GM12872 (cell line): ENCODE results near the gene IGSF3.

ENCODE experiments used
- TF ChIP-seq, protein P1 (sequence below): IDR thresholded peaks from 3 replicates; pipeline ENCODE4 v1.5.1; 2011; ENCODE audit warnings: low read depth, mild to moderate bottlenecking, low read length, moderate library complexity; ENCODE audit not compliant: insufficient read depth

IGSF3 gene

DNA sequence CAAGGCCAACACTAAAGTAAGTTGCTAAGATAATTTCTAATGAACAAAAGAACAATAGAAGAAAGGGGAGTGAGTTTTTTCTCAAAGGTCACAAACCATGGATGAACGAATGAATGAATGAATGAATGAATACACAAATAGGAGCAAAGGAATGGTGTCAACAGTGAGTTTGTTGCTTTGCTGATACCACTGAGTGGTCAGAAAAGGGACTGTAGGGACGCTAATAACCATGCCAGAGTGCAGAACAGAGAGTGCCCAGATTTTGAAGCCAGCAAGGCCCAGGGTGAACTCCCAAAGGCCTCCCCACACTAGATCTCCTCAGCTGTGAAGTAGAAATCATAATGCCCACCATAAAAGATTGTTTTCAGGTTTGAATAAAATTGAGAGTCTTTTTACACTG is 112.6 kb downstream of the IGSF3 start:
- TF ChIP-seq, protein P1, sequence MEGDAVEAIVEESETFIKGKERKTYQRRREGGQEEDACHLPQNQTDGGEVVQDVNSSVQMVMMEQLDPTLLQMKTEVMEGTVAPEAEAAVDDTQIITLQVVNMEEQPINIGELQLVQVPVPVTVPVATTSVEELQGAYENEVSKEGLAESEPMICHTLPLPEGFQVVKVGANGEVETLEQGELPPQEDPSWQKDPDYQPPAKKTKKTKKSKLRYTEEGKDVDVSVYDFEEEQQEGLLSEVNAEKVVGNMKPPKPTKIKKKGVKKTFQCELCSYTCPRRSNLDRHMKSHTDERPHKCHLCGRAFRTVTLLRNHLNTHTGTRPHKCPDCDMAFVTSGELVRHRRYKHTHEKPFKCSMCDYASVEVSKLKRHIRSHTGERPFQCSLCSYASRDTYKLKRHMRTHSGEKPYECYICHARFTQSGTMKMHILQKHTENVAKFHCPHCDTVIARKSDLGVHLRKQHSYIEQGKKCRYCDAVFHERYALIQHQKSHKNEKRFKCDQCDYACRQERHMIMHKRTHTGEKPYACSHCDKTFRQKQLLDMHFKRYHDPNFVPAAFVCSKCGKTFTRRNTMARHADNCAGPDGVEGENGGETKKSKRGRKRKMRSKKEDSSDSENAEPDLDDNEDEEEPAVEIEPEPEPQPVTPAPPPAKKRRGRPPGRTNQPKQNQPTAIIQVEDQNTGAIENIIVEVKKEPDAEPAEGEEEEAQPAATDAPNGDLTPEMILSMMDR: 0 out of 3 replicates have a peak, but pooled peaks have one; percentile 10

DNA sequence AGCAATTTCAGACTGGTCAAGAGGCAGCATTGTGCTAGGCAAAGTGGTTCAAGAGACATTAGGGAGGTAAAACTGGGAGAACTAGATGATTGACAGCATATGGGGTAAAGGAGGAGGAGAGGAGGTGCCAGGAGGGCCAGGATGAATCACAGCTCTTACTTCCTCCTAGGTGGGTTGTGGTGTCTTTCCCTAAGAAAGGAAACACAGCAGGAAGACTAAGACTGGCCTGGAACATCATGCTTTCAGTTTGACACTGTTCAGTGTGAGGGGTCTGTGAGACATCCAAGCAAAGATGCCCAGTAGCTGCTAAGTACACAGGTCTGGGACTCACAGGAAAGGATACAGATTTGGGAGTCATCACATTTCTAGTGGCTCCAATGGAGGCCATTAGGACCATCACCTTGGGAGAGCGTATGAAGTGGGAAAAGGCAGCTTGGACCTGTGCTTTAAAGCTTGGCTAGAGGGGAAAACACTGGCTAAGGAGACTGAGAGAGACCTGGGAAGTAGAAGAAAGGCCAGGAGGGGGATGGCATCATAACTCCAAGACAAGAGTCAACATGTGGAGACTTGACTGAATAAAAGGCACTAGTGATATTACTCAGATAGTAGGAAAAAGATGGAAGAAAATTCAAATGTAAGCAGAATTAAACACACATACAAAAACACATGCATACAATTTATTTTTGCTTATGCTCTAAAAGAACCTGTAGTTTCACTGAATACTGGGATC is 114.0 kb downstream of the IGSF3 start:
- TF ChIP-seq, protein P1: no peak

DNA sequence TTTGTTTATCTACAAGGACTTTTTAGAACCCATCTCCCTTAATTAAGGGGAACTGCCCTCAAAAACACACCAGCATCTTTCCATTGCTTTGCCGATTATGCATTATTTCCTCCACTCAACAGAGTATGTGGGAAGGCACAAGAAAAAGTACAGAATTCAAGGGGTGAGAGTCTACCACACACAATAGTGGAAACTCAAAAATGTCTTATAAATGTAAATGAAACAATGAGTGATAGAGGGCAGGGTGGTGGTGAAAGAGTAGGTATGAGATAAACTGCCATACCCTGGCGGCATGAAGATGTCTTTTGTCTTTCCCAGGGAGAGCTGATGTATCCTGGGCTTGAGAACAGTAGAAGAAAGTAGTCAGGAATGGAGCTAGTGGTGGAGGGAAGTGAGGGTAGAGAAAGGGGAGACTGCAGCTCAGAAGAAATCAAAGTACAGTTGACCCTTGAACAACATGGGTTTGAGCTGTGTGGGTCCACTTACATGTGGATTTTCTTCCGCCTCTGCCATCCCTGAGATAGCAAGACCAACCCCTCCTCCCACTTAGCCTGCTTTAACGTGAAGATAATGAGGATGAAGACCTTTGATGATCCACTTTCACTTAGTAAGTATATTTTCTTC is 121.1 kb downstream of the IGSF3 start:
- TF ChIP-seq, protein P1: no peak

DNA sequence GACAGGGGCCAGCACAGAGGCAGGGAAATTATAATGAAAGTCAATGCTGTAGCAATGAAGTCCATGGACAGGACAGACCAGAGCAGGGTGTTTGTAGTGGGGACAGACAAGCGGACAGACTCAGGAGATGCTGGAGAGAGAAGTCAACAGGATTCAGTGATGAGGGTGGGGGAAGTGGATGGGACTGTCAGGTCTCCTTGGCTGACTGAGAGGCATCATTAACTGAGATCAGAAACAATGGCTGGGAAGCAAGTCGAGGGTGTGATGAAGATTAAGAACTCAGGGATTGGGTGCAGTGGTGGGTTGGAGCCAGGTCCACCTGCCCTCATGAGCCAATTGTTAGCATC is 122.2 kb downstream of the IGSF3 start:
- TF ChIP-seq, protein P1: no peak

DNA sequence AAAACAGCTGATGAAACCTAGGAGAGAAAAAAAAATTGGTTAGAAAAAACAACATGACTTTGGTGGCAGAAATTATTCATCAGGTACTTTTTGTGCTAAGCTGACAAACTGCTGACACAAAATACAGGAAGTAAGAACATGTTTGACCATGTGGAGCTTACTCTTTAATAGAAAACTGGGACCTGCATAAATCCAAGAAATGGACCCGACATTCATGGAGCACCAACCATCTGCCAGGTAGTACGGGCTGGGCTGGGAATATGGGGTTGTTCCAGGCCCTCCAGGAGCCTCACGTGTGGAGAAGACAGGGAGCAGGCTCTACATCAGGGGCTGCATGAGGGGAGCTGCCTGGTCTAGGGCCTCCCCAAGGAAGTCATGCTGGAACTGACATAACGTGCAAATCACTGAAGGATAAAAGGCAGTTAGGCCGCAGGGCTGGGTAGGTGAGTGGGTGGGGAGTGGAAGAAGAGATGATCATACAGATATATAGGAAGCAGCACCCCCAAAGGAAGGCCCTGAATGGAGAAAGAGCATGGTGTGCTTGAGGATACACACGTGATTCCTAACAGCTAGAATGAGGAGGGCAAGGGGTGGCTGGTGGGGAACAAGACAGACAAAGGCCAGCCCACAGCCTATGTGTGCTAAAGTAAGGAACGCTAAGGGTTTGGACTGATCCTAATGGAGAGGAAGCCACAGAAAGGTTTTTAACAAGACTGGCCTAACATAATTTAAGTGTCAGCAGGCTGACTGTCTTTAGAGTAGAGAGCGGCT is 122.8 kb downstream of the IGSF3 start:
- TF ChIP-seq, protein P1: no peak

DNA sequence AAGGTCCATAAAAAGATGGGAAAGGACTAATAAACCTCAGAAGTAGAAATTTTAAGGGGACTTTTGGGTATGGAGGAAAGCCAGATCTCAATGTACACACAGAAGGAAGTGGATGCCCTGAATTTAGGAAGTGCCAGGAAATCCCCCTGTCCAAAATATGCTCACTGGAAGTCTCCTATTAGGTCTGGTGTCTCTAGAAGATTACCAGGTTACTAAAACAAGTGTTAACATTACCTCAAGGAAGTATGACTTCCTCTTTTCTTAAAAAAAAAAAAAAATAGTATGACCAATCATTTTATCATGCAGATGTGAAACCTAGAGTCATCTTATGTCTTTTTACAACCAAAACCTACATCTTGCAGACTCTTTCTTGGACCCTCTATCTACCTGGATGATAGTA is 127.4 kb downstream of the IGSF3 start:
- TF ChIP-seq, protein P1: no peak

DNA sequence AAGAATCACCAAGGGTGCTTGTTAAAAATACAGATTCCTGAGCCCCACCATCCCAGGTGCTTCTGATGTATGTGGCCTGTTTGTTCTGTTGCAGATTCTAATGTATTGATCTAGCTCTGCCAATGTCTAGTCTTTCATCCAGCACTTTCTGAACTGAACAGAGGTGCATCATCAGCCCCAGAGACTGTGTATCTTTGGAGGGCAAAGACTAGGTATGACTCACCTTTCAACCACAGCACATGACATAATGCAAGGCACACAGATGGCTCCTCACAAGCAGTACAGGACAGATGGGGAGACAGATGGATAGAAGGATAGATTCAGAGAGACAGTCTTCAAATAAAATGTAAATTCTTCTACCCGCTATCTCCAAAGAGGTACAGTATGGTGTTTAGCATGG is 129.0 kb downstream of the IGSF3 start:
- TF ChIP-seq, protein P1: no peak
